NAMALWA (cell line): ENCODE measurements around the gene SFR1.
A peak's percentile ranks its signal among the peaks of the same experiment; 100 is the strongest.

Experiments used
- DNase-seq: peaks from one replicate; pipeline ENCODE4 v3.0.0-alpha.2; 2015; ENCODE audit warnings: low spot score

Gene SFR1

DNA sequence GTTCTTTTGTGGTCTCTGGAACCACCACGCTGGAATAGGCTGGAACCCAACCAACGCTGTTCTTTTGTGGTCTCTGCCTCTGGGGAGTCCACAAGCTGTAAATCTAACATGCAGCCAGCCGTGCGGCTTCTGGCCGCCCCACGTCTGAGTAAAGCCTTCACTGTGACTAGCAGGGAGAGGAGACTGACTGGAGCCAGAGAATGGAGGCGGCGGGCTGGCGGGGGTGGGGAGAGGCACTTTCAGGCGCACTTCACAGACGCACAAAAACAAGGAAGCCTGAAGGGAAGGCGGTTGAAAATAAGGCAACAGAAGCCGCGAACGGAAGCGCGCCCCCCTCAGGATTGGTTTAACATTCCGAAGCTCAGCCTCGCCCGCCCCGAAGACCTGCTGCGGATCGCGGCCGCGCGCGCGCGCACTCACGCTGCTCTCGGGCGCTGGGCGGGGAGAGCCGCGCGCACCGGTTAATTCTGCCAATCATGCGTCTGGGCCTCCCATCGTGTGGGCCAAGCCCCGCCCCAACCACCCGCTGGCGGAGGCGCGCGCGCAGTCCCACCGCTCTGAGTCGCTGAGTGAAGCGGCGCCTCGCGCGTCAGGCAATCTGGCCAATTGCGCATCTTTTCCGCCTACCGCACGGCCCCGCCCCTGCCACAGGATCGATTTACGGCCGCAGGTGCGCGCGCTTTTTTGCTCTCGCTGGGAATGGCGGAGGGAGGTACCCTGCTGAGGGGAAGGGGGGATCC, at the start of gene SFR1:
TSS of gene SFR1 (plus strand) at position 687 of the 740 bp plus-strand sequence. CDS start at position 700, 13 bp downstream.
- DNase-seq, result peak; percentile 98

DNA sequence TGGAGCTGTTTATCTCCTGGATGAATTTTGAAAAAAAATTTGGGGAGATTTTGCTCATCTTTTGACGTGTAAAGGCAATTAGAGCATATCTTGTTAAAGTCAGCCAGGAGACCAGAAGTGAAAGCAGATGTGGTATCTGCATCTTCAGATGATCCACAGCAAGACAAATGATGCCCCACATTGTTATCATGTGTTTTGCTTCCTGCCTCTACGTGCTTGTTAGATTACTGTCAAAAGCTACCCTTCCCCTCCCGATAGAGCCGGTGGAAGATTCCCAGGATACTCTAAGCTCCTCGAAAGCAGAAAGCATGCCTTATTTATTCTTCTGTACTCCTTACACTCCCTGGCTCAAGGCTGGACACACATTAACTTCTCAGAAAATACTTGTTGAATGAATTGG, 49.2 kb upstream of the SFR1 start:
- no peak for DNase-seq

DNA sequence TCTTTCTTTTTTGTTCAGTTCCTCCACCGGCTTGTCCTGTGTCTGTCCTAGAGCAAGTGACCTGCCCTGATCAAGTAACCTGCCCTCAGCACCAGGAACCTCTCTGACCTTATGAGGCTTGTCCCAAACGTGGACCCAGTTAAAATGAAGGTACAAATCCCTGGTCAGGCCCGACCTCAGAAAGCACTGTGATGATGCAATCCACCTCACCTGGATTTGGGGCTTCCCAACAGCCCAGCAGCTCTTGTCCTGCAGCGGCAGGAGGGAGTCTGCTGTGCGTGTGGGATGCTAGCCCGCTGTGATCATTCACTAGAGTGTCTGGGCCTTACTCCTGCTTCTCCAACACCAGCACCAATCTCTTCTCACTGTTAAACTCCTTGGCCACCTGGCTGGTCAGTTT, 47.5 kb upstream of the SFR1 start:
- DNase-seq, result no peak

DNA sequence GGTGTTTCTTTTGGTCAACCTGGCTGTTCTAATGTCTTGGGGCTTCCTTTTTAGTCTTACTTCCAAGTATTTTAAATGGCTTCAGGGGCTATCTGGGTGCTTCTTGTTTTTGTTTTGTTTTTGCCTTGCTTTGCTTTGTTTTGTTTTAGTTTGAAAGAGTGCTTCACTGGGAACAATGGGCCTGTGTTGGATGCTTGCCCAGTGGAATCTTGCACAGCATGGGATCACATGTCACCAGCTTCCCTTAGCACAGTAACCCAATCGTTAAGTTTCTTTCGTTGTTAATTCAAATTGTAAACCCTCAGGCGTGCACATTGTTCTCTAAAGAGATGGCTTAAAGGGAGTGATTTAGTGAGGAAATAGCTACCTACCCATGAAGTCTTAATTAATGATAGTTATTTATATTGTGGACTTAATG, 45.2 kb upstream of the SFR1 start:
- DNase-seq, result no peak

- DNase-seq, result no peak
Measured at GRCh38 chr10:104077247-104077646, 44.7 kb upstream of the SFR1 start.

GRCh38 chr10:104077663-104078151, 44.3 kb upstream of the SFR1 start:
- no peak for DNase-seq

DNA sequence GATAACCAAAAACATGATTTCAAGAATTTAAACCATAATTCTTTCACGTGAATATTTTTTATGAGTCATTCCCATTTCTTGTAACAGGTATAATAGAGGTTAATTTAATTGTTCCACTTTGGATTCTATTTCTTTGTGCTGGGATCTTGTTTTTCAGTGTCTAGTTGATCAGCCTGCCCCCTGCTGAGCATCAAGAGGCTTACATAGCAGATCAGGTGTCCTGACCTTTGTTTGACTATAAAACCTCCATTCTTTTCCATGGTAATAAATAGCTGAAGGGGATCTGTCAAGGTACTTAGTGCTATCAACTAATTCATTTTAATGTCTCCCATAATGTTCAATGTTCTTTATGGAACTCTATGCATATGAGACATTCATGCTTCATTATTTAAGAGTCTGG, 41.2 kb upstream of the SFR1 start:
- peak; percentile 39 for DNase-seq

DNA sequence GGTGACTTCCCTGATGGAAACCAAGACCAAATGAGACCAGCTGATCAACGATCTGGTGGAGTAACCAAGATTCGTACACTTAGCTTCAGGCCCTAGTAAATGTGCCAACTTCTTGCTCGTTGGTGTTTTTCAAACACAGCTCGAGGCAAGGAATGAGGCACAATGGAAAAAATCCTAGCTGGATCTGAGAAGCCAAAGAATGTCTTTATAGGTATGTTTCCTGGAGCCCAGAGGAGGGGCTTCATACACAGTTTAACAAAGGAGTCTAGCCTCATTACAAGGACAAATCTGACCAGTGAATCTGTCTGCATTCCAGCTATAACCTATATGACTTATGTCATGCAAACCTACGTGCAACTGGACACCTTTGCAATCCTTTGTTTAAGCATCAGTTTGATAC, 40.0 kb upstream of the SFR1 start:
- DNase-seq, result no peak

GRCh38 chr10:104084482-104085142, 37.4 kb upstream of the SFR1 start:
- no peak for DNase-seq

GRCh38 chr10:104085801-104086400, 36.1 kb upstream of the SFR1 start, which contains the start of gene COL17A1:
COL17A1 (minus strand) TSS chr10:104085880; CDS start chr10:104080673, 5,207 bp downstream.
- no peak for DNase-seq

GRCh38 chr10:104088239-104088638, 33.7 kb upstream of the SFR1 start:
- DNase-seq, result no peak

DNA sequence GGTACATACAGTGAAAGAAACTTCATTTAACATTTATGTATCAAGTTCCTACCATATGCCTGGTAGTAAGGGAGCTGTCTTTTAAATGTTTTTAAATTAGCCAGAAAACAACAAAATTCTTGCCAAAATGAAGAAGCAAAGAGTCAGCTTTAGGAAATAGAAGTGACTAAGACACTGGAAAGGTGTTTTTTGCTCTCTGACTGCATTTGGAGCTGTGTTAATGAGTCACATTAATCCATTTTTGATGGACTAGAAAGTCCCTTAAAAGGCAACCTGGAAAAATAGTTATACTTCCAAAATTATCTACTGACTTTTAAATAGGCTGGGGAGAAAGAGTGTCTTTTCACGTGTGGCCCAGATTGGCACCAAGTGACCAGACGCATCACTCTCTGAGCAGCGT, 32.4 kb upstream of the SFR1 start:
- no peak for DNase-seq

GRCh38 chr10:104090611-104091010, 31.4 kb upstream of the SFR1 start:
- no peak for DNase-seq

DNA sequence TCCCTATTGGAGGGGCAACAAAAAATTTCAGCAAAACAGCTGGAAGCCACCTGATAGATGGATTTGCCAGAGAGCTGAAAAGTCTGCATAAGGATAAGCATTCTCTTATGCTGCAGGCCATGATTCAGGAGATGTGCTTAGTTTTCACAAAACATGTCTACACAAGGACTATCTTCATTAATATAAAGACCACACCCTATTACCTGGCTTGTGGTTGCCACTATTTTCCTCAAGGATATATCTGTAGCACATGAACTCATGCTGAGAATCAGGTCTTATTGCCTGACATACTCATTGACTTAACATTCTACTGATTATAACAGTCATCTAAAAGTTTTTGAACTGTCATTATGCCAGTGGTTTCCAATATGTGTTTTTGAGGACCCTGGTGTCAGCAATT, 29.2 kb upstream of the SFR1 start:
- no peak for DNase-seq

- no peak for DNase-seq
Measured at GRCh38 chr10:104096692-104097091, 25.3 kb upstream of the SFR1 start.

DNA sequence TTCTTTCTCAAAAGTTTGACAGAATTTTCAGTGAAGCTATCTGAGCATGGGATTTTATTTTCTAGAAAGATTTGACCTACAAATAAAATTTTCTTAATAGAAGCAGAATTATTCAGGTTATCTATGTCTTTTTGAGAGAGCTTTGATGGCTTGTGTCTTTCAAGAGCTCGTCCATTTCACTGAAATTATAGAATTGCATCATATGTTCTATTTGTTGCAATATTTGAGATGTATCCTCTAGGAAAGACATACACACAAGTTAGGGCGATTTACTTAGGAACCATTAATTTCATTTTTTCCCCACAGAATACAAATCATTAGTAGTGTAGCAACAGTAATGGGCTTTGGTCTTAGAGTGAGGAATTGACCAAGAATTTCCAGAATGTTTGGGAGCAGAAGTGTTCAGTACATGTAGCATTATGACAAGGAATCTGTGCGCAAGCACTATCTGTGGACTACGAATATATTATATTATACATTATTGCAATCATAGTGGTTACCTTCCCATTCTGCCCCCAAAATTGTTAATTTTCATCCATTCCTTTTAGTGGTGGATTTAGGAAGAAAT, 23.5 kb upstream of the SFR1 start:
- no peak for DNase-seq

DNA sequence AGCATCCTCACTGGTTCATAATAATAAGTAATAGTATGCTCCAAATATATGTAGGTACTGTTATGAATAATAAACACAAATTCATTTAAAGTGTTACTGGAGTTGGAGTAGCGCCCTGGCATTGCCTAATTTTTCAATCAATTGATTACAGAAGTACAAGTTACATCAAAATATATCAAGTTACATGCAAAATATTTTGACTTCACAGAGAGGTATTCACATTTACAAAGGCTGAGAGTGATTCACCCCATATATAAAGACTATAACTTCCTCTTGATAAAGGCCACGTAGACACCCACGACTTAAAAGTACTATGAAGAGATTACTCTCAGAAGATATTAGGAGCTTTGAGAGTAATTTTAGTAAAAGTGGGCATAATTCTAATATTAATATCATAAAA, 22.7 kb upstream of the SFR1 start:
- DNase-seq, result no peak

GRCh38 chr10:104099941-104100340, 22.0 kb upstream of the SFR1 start:
- DNase-seq, result no peak

- no peak for DNase-seq
Measured at GRCh38 chr10:104100795-104101194, 21.2 kb upstream of the SFR1 start.

DNA sequence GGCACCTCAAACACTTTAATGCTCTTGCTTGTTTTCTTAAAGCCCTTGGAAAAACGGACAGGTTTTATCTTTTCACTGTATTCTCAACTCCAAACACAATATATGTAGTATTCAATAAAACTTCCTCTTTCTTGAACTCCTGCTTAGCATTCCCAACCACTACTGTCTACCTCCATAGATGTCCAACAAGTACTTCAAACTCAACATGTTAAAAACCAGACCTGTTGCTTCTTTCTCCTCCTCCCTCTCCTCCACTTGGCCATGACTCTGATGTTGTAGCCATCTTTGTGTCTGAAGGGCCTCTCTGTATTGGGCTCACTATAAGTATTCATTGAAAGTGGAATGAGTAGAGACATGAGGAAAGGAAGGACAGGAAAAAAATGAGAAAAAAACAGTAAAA, 20.1 kb upstream of the SFR1 start:
- DNase-seq, result no peak

DNA sequence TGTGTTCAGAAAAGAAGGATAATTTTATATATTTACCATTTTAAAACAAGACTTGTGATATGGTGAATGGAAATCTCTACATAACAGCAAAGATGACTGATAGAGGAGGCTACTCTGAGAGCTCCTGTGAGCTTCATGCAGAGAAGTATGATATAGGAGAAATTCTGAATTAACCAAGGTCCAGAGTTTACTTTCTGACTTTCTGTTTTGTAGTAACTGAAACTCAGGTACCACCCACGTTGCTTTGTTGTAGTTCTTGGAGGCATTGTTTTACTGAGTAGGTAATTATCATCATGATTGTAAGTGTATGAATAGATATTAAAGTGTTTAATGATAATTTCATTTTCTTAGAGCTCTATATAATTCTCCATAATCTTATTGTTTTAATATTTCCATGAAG, 18.0 kb upstream of the SFR1 start:
- DNase-seq, result no peak

DNA sequence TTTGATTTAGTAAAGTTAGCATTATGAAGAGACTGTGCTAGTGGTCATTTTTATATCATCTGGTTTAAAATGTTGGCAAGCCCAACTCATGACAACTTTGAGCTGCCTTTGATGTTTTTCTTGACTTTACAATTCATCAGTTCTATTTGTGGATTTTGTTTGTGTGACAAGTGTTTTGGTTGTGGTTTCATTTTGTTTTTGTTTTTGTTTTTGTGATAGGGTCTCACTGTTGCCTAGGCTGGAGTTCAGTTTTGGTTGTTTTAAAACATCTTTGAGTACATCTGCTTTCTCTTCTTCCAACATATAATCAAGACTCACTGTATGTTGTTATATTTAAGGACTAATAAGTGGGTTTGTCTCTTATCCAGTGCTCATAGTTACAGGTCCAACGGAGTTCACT, 17.6 kb upstream of the SFR1 start:
- DNase-seq, result no peak

DNA sequence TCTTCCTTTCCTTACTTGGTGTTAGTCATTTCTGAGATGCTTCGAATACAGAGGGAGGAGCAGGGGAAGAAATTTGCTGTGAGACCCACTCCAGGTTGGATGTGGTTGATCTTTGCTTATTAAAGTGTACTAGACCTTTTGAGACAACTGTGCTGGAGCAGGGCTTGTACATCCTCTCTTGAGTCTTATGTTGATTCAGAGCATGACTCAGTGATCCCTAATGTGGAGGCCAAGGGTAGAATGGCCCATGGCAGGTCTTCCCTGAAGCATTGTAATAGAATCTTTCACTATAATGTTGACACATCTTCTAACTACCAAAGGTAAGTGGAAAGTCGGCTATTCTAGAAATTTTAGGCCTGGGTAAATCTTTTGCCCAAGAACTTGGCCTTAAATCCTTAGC, 17.0 kb upstream of the SFR1 start:
- no peak for DNase-seq
